Hepatocyte (in vitro differentiated cells): ENCODE results near the gene NPHP4. TPM values are rescaled to one million over a fixed set of nuclear protein-coding genes. Genes with fewer than 3 reads are reported as not detected.

Source experiments
- DNase-seq: peaks from one replicate; pipeline ENCODE4 v3.0.0-alpha.2; 2016; ENCODE audit warnings: low spot score
- H2AFZ ChIP-seq: fragments of 200-600 bp; sonication (generic); 2 replicates; pipeline ENCODE4 v1.6.0; 2016; ENCODE audit warnings: antibody characterized with exemption, mild to moderate bottlenecking
- H3K27ac ChIP-seq: fragments of 200-600 bp; sonication (generic); 2 replicates; pipeline ENCODE4 v1.5.1; 2016; ENCODE audit warnings: mild to moderate bottlenecking
- H3K27me3 ChIP-seq: fragments of 200-600 bp; sonication (generic); 2 replicates; pipeline ENCODE4 v1.6.1; 2016
- H3K36me3 ChIP-seq: fragments of 200-600 bp; sonication (generic); replicated peaks from 2 replicates; pipeline ENCODE4 v1.5.1; 2016; ENCODE audit warnings: low read depth; ENCODE audit not compliant: insufficient read depth
- H3K4me1 ChIP-seq: fragments of 200-600 bp; sonication (generic); 2 replicates; pipeline ENCODE4 v1.5.1; 2016; ENCODE audit warnings: mild to moderate bottlenecking, moderate library complexity; ENCODE audit not compliant: insufficient read depth
- H3K4me2 ChIP-seq: fragments of 200-600 bp; sonication (generic); 2 replicates; pipeline ENCODE4 v1.6.0; 2016
- H3K4me3 ChIP-seq: fragments of 200-600 bp; sonication (generic); 2 replicates; pipeline ENCODE4 v1.5.1; 2016; ENCODE audit warnings: mild to moderate bottlenecking
- H3K79me2 ChIP-seq: fragments of 200-600 bp; sonication (generic); 2 replicates; pipeline ENCODE4 v1.6.0; 2017; ENCODE audit warnings: mild to moderate bottlenecking
- H3K9me2 ChIP-seq: fragments of 200-600 bp; sonication (generic); replicated peaks from 2 replicates; pipeline ENCODE4 v1.6.0; 2017; ENCODE audit warnings: mild to moderate bottlenecking; ENCODE audit not compliant: insufficient read depth
- H3K9me3 ChIP-seq: fragments of 200-600 bp; sonication (generic); 2 replicates; pipeline ENCODE4 v1.5.1; 2016; ENCODE audit warnings: low read depth, mild to moderate bottlenecking
- H4K20me1 ChIP-seq: fragments of 200-600 bp; sonication (generic); 2 replicates; pipeline ENCODE4 v1.6.0; 2016; ENCODE audit warnings: mild to moderate bottlenecking; ENCODE audit not compliant: insufficient read depth, poor library complexity, severe bottlenecking
- CTCF ChIP-seq: fragments of 200-600 bp; sonication (generic); IDR thresholded peaks from 2 replicates; pipeline ENCODE4 v1.5.1; 2016; ENCODE audit warnings: antibody characterized with exemption, mild to moderate bottlenecking; ENCODE audit not compliant: poor library complexity
- EZH2 ChIP-seq: fragments of 200-600 bp; sonication (generic); IDR thresholded peaks from 2 replicates; pipeline ENCODE4 v1.6.1; 2016; ENCODE audit warnings: antibody characterized with exemption, mild to moderate bottlenecking, borderline replicate concordance
- EZH2phosphoT487 ChIP-seq: fragments of 200-600 bp; sonication (generic); IDR thresholded peaks from one replicate; pipeline ENCODE4 v1.6.1; 2018; ENCODE audit warnings: antibody characterized with exemption, mild to moderate bottlenecking, low read depth, moderate library complexity; ENCODE audit not compliant: unreplicated experiment, severe bottlenecking
- WGBS: methylation state at CpG from one replicate; pipeline ENCODE4 v1.1.6; 2016; ENCODE audit warnings: low lambda C conversion rate; ENCODE audit errors: missing lambda C conversion rate; 5-methylcytosine and 5-hydroxymethylcytosine counted together
- polyA plus RNA-seq: library from polyadenylated mRNA; unstranded; fragments of >200 nt; fragmentation: Nextera tagmentation; extraction: Ambion mirVana; gene quantifications from 2 replicates; pipeline ENCODE4 v1.2.1, GENCODE V29; 2016
- total RNA-seq: library from RNA; depleted of rRNA; stranded (reverse); fragments of >200 nt; gene quantifications from 2 replicates; pipeline ENCODE4 v1.2.3, GENCODE V29; 2014

NPHP4 gene
- total and polyA plus RNA-seq, 2 experiments from 2014 or later, result 5.6 to 6.0 TPM

- TF ChIP-seq CTCF, result peak; percentile 85
- TF ChIP-seq EZH2phosphoT487, result no peak
- Histone ChIP-seq H3K9me2 (no peaks in the 10 kb centered on the region), H3K79me2 (no peaks in the 10 kb centered on the region), H4K20me1 (no peaks in the 10 kb centered on the region), H3K27ac (no peak overlapping the region), H3K4me1 (no peaks in the 10 kb centered on the region), H3K36me3 (no peaks in the 10 kb centered on the region), H3K9me3 (no peaks in the 10 kb centered on the region), H3K27me3 (no peaks in the 10 kb centered on the region), H3K4me2 (no peak overlapping the region), H3K4me3 (no peak overlapping the region), H2AFZ (no peak overlapping the region)
- DNase-seq, result peak; percentile 55
- WGBS, result 62% methylated on average over 11 of the region's 11 CpGs
These were observed 76.3 kb downstream of the NPHP4 start for GRCh38 chr1:5915587-5916571.

GRCh38 chr1:5914676-5915365 lies 77.4 kb downstream of the NPHP4 start:
- no peaks in the 10 kb centered on the region for H3K36me3 ChIP-seq
- DNase-seq, result no peak
- H3K9me2 ChIP-seq, result no peaks in the 10 kb centered on the region
- no peaks in the 10 kb centered on the region for H3K27me3 ChIP-seq
- TF ChIP-seq EZH2phosphoT487 (no peak), CTCF (no peak), EZH2 (no peak)
- H2AFZ ChIP-seq, result no peak overlapping the region
- H4K20me1 ChIP-seq, result no peaks in the 10 kb centered on the region
- no peak overlapping the region for H3K27ac ChIP-seq
- no peaks in the 10 kb centered on the region for H3K9me3 ChIP-seq
- 87% methylated on average over 14 of the region's 14 CpGs for WGBS
- no peaks in the 10 kb centered on the region for H3K4me1 ChIP-seq
- no peaks in the 10 kb centered on the region for H3K79me2 ChIP-seq
- no peak overlapping the region for H3K4me2 ChIP-seq
- no peak overlapping the region for H3K4me3 ChIP-seq

- H3K36me3 ChIP-seq, result no peaks in the 10 kb centered on the region
- DNase-seq, result no peak
- no peaks in the 10 kb centered on the region for H4K20me1 ChIP-seq
- TF ChIP-seq EZH2 (no peak), EZH2phosphoT487 (no peak), CTCF (no peak)
- no peak overlapping the region for H3K4me3 ChIP-seq
- no peak overlapping the region for H2AFZ ChIP-seq
- 98% methylated on average over 10 of the region's 10 CpGs for WGBS
- H3K4me1 ChIP-seq, result no peaks in the 10 kb centered on the region
- H3K9me3 ChIP-seq, result no peaks in the 10 kb centered on the region
- H3K9me2 ChIP-seq, result no peaks in the 10 kb centered on the region
- no peaks in the 10 kb centered on the region for H3K79me2 ChIP-seq
- H3K27ac ChIP-seq, result no peak overlapping the region
- H3K27me3 ChIP-seq, result no peaks in the 10 kb centered on the region
- no peak overlapping the region for H3K4me2 ChIP-seq
These were observed 78.3 kb downstream of the NPHP4 start for GRCh38 chr1:5913876-5914275.
